ENCODE results near the gene KRT33A.

KRT33A gene

DNA sequence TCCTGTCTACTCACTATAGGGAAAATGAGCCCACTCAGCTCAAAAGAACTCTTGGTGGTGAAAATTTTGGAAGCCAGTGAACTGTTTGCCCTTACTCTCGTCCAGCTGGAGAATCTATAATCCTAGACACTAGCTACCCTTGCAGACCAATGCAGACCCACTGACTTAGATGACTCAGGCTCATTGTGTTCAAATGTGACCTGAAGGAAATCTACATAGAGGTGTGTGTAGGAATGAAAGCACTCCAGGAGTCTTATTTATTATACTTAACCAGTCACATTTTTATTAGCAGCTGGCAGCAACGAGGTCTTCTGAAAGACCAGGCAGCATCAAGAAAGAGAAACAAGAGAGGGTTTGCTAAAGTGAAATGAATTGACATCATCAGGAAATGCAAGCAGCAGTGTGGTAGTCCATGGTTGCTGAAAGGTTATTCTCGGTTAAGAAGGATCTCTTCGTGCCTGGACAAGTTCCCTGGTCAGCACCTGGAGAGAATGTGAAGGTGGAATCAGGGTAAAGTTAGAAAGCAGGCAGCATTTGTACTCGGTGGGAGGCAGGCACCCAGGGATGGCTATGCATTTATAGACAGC, 49.3 kb downstream of the KRT33A start:
- DNase-seq: no peak

DNA sequence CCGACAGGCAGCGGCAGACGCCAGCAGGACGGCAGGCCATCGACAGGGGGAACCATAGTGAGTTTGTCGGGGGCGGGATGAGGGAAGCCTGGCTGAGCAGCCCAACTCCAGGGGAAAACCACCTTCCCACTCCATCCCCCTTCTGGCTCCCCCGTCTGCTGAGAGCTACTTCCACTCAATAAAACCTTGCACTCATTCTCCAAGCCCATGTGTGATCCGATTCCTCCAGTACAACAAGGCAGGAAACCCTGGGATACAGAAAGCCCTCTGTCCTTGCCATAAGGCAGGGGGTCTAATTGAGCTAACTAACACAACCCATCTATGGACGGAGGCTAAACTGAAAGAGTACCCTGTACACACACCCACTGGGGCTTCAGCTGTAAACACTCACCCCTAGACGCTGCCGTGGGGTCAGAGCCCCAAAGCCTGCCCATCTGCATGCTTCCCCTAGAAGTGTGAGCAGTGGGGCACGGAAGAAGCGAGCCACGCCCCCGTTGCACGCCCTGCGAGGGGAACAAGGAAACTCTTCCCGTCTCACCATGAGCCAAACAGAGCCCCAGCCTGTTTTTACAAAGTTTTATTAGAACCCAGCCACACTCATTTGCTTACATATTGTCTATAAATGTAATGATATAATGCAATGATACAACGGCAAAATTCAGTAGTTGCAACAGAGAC, 52.0 kb downstream of the KRT33A start:
- no peak for DNase-seq

DNA sequence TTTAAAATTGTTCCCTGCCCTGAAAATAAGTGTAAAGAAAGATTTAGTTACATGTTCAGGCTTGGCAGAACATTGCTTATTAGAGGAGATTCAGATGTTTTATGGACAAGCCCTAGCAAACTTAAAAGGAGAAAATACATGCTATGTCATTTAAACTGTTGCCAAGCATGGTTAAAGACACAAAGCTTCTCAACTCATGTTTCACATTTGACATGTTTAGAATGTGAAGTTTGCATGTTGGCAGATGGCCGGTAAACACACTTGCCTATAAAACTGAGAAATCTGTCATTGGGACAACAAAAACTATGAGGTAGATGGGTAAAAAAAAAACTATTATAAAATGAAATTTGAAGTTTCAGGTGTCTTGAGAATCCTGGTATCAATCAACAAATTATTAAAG, 53.8 kb downstream of the KRT33A start:
- no peak for DNase-seq

Measured in NCI-H82 (cell line).